Measurements from ENCODE around the gene LY6G5B. TPM values are rescaled to one million over a fixed set of nuclear protein-coding genes. Genes with fewer than 3 reads are reported as not detected.

Gene LY6G5B
- total and polyA plus RNA-seq, 2 donors: 2.3 to 6.5 TPM

DNA sequence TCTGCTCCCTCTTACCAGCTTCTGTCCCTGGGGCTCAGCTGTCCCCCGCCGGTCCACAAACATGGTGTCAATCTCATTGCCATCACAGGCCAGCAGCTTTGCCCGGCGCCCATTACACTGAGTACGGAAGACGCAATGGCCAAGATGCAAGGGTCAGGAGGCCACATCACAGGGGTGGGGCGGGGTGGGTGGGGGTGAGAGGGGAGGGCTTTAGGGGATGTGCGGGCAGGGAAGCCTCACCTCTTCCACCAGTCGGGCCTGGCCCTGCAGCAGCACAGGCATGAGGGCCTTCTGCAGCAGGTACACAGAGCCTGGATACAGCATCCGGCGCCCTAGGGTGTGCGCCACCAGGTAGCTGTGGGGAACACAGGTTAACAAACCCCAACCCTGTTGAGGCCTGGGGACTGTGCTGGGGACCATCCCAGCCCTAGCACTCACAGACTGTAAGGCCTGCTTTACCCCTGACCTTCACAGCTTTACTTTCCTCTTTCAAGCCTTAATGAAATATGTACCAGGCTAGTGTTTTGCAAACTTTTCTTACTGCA, 21.9 kb downstream of the LY6G5B start:
- H3K36me3 ChIP-seq (ENCODE audit: control insufficient read depth in 2 of 2, insufficient read depth in 2 of 2, low read length in 1 of 2): peaks cover 83 to 88% of the 10 kb centered on the region in 2 donors
- H3K4me3 ChIP-seq (ENCODE audit: low read length in 2 of 2): no peak overlapping the region
- DNase-seq (ENCODE audit: low read depth in 6 of 9, low spot score in 9 of 9): no peak
- H3K9me3 ChIP-seq (ENCODE audit: control insufficient read depth in 2 of 2, insufficient read depth in 1 of 2, low read length in 1 of 2): no peaks in the 10 kb centered on the region
- WGBS: 99% methylated on average over 12 of the region's 12 CpGs
- no peaks in the 10 kb centered on the region for H3K4me1 ChIP-seq (ENCODE audit: control insufficient read depth in 2 of 2, insufficient read depth in 2 of 2, low read length in 2 of 2)
- no peaks in the 10 kb centered on the region for H3K27me3 ChIP-seq (ENCODE audit: control insufficient read depth in 2 of 2, insufficient read depth in 1 of 2, low read length in 1 of 2)
- no peak overlapping the region for H3K27ac ChIP-seq (ENCODE audit: low read depth in 1 of 2, low read length in 1 of 2)

DNA sequence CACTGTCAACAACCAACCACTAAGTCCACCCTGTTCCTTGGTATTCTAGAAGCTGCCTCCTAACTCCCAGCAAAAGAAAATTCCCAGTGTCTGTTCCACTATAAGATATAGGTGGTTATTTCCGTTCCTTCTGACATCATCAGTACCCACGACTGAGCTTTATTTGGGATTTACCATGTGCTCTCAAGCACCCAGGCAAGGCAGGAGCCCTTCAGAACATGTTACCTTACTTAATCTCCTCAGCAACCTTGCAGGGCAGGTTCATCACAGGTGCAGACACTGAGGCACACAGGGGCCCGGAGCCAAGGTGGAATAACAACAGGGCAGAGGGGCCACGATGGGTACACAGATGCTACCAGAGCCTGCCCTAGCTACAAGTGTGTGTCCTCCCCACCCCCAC, 22.6 kb downstream of the LY6G5B start:
- 97% methylated on average over 4 of the region's 4 CpGs for WGBS
- no peak for DNase-seq (ENCODE audit: low read depth in 6 of 9, low spot score in 9 of 9)
- peaks cover 0 to 2% of the 10 kb centered on the region in 2 donors for H3K4me1 ChIP-seq (ENCODE audit: control insufficient read depth in 2 of 2, insufficient read depth in 2 of 2, low read length in 2 of 2)
- H3K9me3 ChIP-seq (ENCODE audit: control insufficient read depth in 2 of 2, insufficient read depth in 1 of 2, low read length in 1 of 2): no peaks in the 10 kb centered on the region
- no peaks in the 10 kb centered on the region for H3K27me3 ChIP-seq (ENCODE audit: control insufficient read depth in 2 of 2, insufficient read depth in 1 of 2, low read length in 1 of 2)
- H3K4me3 ChIP-seq (ENCODE audit: low read length in 2 of 2): no peak overlapping the region
- H3K36me3 ChIP-seq (ENCODE audit: control insufficient read depth in 2 of 2, insufficient read depth in 2 of 2, low read length in 1 of 2): peaks cover 80 to 86% of the 10 kb centered on the region in 2 donors
- no peak overlapping the region for H3K27ac ChIP-seq (ENCODE audit: low read depth in 1 of 2, low read length in 1 of 2)

DNA sequence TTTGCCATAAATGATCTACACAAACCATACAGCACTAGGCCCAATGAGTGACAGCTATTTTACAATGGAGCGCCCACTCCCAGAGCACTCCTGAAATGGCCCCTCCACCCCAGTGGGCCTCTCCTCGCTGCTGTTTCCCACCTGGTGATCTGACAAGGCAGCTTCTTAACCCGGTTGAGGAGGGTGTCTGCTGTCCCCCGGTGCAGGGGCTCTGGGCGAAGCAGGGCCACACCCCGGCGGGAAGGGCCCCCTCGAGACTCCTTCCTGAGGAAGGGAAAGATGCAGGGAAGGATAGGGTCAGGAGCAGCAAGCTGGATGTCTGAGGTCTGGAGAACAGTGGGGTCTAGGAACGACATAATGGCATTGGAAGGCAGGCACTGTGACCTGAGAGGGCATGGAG, 23.1 kb downstream of the LY6G5B start:
- Histone ChIP-seq H3K36me3 (ENCODE audit: control insufficient read depth in 2 of 2, insufficient read depth in 2 of 2, low read length in 1 of 2) (peaks cover 75 to 81% of the 10 kb centered on the region in 2 donors), H3K9me3 (ENCODE audit: control insufficient read depth in 2 of 2, insufficient read depth in 1 of 2, low read length in 1 of 2) (no peaks in the 10 kb centered on the region), H3K27ac (ENCODE audit: low read depth in 1 of 2, low read length in 1 of 2) (no peak overlapping the region), H3K4me1 (ENCODE audit: control insufficient read depth in 2 of 2, insufficient read depth in 2 of 2, low read length in 2 of 2) (peaks cover 0 to 3% of the 10 kb centered on the region in 2 donors), H3K4me3 (ENCODE audit: low read length in 2 of 2) (no peak overlapping the region), H3K27me3 (ENCODE audit: control insufficient read depth in 2 of 2, insufficient read depth in 1 of 2, low read length in 1 of 2) (no peaks in the 10 kb centered on the region)
- 97% methylated on average over 9 of the region's 9 CpGs for WGBS
- DNase-seq (ENCODE audit: low read depth in 6 of 9, low spot score in 9 of 9): no peak

DNA sequence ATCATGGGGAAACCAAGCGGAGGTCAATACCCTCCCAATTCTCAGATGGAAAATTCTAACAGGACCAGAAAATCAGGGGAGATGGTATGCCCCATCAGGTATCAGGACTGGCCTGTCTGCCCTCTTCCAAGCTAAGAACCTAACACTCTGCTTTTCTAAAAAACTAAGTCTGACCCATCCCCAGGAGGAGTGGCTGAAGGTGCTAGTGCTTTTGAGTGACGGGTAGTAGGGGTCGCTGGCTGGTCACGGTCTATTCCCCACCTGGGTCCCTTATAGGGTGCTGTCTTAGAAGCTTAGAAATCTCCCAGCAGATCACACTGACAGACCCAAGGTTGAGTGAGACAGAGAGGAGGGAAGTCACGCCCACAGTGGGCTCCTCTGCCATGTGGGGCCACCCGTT, 23.8 kb downstream of the LY6G5B start:
- H3K36me3 ChIP-seq (ENCODE audit: control insufficient read depth in 2 of 2, insufficient read depth in 2 of 2, low read length in 1 of 2): peaks cover 70 to 77% of the 10 kb centered on the region in 2 donors
- no peak for DNase-seq (ENCODE audit: low read depth in 6 of 9, low spot score in 9 of 9)
- no peak overlapping the region for H3K27ac ChIP-seq (ENCODE audit: low read depth in 1 of 2, low read length in 1 of 2)
- no peaks in the 10 kb centered on the region for H3K9me3 ChIP-seq (ENCODE audit: control insufficient read depth in 2 of 2, insufficient read depth in 1 of 2, low read length in 1 of 2)
- peaks cover 0 to 3% of the 10 kb centered on the region in 2 donors for H3K4me1 ChIP-seq (ENCODE audit: control insufficient read depth in 2 of 2, insufficient read depth in 2 of 2, low read length in 2 of 2)
- no peak overlapping the region for H3K4me3 ChIP-seq (ENCODE audit: low read length in 2 of 2)
- WGBS: 98% methylated on average over 6 of the region's 6 CpGs
- no peaks in the 10 kb centered on the region for H3K27me3 ChIP-seq (ENCODE audit: control insufficient read depth in 2 of 2, insufficient read depth in 1 of 2, low read length in 1 of 2)

DNA sequence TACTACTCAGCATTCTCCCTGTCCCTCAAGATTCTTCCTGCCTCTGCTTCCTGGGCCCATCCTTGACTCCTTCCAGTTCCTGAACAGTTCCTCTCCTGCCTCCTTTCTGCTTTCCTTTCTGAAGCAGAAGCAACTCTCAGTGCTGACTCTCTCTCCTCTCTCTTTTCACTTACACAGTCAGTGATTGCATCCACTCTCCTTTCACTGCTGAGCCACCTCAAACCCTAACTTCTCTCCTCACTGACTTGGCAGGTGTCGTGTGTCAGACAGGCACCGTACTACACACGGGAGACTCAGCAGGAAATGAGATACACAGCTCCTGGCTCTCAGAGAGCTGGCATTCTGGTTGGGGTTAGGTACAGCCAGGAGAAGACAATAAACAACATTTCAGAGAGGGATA, 27.8 kb downstream of the LY6G5B start:
- H3K36me3 ChIP-seq (ENCODE audit: control insufficient read depth in 2 of 2, insufficient read depth in 2 of 2, low read length in 1 of 2): peaks cover 50 to 66% of the 10 kb centered on the region in 2 donors
- H3K4me1 ChIP-seq (ENCODE audit: control insufficient read depth in 2 of 2, insufficient read depth in 2 of 2, low read length in 2 of 2): peaks cover 10 to 13% of the 10 kb centered on the region in 2 donors
- no peaks in the 10 kb centered on the region for H3K9me3 ChIP-seq (ENCODE audit: control insufficient read depth in 2 of 2, insufficient read depth in 1 of 2, low read length in 1 of 2)
- H3K27me3 ChIP-seq (ENCODE audit: control insufficient read depth in 2 of 2, insufficient read depth in 1 of 2, low read length in 1 of 2): no peaks in the 10 kb centered on the region
- no peak overlapping the region for H3K27ac ChIP-seq (ENCODE audit: low read depth in 1 of 2, low read length in 1 of 2)
- no peak overlapping the region for H3K4me3 ChIP-seq (ENCODE audit: low read length in 2 of 2)
- DNase-seq (ENCODE audit: low read depth in 6 of 9, low spot score in 9 of 9): peak in 1 of 9 donors; percentile 28
- 77% methylated on average over 3 of the region's 3 CpGs for WGBS

DNA sequence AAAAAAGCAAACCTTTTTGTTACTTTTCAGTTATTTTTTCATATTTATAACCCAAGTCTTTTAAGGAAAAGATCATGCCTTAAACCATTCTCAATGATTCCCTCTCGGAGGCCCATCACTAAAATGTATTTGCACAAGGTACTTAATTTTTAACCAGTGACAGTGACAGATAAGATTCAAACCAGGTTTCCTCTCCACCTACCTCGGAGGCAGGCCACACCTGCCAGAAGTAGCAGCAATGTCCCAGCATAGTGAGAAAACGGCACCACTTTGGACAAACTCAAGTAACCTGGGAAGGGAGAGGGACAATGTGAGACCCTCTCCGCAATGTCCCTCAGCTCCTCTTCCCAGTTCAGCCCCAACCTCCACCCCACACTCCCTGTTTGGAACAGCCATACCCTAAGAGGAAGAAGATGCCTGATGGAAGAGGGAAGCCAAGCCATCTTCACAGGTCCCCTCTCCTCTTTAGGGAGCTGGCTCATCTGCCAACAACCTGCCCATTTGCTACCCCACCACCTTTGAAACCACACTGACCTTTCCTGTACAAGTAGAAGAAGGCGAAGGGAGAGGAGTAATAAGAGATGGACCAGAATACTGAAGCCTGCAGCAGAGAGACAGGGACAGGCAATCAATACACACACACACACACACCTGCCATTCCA, 31.1 kb downstream of the LY6G5B start:
- Histone ChIP-seq H3K36me3 (ENCODE audit: control insufficient read depth in 2 of 2, insufficient read depth in 2 of 2, low read length in 1 of 2) (peaks cover 25 to 40% of the 10 kb centered on the region in 2 donors), H3K4me1 (ENCODE audit: control insufficient read depth in 2 of 2, insufficient read depth in 2 of 2, low read length in 2 of 2) (peaks cover 15 to 21% of the 10 kb centered on the region in 2 donors), H3K27ac (ENCODE audit: low read depth in 1 of 2, low read length in 1 of 2) (no peak overlapping the region), H3K9me3 (ENCODE audit: control insufficient read depth in 2 of 2, insufficient read depth in 1 of 2, low read length in 1 of 2) (peaks cover 0 to 5% of the 10 kb centered on the region in 2 donors), H3K4me3 (ENCODE audit: low read length in 2 of 2) (no peak overlapping the region), H3K27me3 (ENCODE audit: control insufficient read depth in 2 of 2, insufficient read depth in 1 of 2, low read length in 1 of 2) (no peaks in the 10 kb centered on the region)
- DNase-seq (ENCODE audit: low read depth in 6 of 9, low spot score in 9 of 9): no peak
- 98% methylated on average over 5 of the region's 5 CpGs for WGBS

DNA sequence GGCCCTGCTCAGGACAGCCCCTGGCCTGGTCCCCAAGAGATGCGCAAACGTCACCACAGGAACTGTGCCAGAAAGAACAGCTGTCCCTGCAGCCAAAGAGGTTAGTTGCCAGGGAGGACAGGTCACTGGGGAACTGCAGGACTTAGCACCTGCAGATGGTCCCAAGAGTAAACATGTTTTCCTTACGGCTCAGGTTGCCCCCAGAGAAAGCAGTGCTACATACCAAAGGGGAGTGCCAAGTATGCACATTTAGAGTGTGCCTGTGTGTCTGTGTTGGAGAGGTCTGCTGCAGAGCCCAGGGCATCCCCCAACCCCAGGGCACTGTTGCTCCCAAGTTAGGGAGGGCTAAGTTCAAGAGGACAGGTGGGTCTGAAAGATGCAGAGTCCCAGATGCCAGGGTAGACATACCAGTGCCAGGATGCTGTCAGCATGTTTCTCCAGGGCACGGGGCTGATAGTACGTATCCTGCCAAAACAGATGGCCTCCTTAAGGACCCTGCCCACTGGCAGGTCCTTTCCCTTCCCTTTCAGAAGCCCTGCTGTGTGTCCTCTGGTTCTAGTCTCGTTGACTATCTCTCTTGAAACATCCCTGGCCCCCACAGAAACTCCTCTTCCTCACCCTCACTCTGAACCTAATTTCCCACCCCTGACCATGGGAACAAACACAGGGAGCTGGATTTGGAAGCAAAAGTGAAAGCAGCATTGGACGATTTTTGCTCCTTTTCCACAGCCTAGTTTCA, 32.1 kb downstream of the LY6G5B start:
- peaks cover 21 to 33% of the 10 kb centered on the region in 2 donors for H3K36me3 ChIP-seq (ENCODE audit: control insufficient read depth in 2 of 2, insufficient read depth in 2 of 2, low read length in 1 of 2)
- H3K27me3 ChIP-seq (ENCODE audit: control insufficient read depth in 2 of 2, insufficient read depth in 1 of 2, low read length in 1 of 2): no peaks in the 10 kb centered on the region
- peak overlapping the region; percentile 88 to 94 for H3K4me3 ChIP-seq (ENCODE audit: low read length in 2 of 2)
- DNase-seq (ENCODE audit: low read depth in 6 of 9, low spot score in 9 of 9): no peak
- peaks cover 0 to 5% of the 10 kb centered on the region in 2 donors for H3K9me3 ChIP-seq (ENCODE audit: control insufficient read depth in 2 of 2, insufficient read depth in 1 of 2, low read length in 1 of 2)
- 56% methylated on average over 7 of the region's 7 CpGs for WGBS
- peak overlapping the region; percentile 8 to 98 for H3K27ac ChIP-seq (ENCODE audit: low read depth in 1 of 2, low read length in 1 of 2)
- H3K4me1 ChIP-seq (ENCODE audit: control insufficient read depth in 2 of 2, insufficient read depth in 2 of 2, low read length in 2 of 2): peaks cover 15 to 21% of the 10 kb centered on the region in 2 donors

DNA sequence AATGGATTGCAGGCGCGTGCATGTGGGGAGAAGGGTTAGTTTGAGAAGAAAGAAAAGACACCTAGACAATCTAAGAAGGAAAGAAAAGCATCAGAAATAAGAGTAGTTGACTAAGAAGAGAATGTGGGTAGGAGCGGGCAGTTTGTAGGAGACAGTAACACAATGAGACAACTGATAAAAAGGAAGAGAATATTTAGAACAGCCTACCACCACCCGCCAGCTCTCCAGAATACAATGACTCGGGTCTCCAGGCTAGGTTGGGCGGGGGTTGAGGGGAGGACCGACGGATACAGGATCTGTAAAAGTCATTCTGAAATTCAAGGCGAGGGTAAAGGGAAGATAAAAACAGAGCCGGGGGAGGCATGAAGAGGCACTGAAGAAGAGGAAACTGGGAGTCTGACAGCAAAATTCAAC, 32.6 kb downstream of the LY6G5B start:
- DNase-seq (ENCODE audit: low read depth in 6 of 9, low spot score in 9 of 9): no peak
- Histone ChIP-seq H3K27ac (ENCODE audit: low read depth in 1 of 2, low read length in 1 of 2) (peak overlapping the region; percentile 98 to 100), H3K4me3 (ENCODE audit: low read length in 2 of 2) (peak overlapping the region; percentile 88 to 94), H3K36me3 (ENCODE audit: control insufficient read depth in 2 of 2, insufficient read depth in 2 of 2, low read length in 1 of 2) (peaks cover 20 to 29% of the 10 kb centered on the region in 2 donors), H3K4me1 (ENCODE audit: control insufficient read depth in 2 of 2, insufficient read depth in 2 of 2, low read length in 2 of 2) (peaks cover 15 to 19% of the 10 kb centered on the region in 2 donors), H3K27me3 (ENCODE audit: control insufficient read depth in 2 of 2, insufficient read depth in 1 of 2, low read length in 1 of 2) (no peaks in the 10 kb centered on the region), H3K9me3 (ENCODE audit: control insufficient read depth in 2 of 2, insufficient read depth in 1 of 2, low read length in 1 of 2) (peaks cover 0 to 5% of the 10 kb centered on the region in 2 donors)
- 2% methylated on average over 10 of the region's 10 CpGs for whole genome bisulfite sequencing
